ENCODE data around the gene HMCN2.

The HMCN2 gene

DNA sequence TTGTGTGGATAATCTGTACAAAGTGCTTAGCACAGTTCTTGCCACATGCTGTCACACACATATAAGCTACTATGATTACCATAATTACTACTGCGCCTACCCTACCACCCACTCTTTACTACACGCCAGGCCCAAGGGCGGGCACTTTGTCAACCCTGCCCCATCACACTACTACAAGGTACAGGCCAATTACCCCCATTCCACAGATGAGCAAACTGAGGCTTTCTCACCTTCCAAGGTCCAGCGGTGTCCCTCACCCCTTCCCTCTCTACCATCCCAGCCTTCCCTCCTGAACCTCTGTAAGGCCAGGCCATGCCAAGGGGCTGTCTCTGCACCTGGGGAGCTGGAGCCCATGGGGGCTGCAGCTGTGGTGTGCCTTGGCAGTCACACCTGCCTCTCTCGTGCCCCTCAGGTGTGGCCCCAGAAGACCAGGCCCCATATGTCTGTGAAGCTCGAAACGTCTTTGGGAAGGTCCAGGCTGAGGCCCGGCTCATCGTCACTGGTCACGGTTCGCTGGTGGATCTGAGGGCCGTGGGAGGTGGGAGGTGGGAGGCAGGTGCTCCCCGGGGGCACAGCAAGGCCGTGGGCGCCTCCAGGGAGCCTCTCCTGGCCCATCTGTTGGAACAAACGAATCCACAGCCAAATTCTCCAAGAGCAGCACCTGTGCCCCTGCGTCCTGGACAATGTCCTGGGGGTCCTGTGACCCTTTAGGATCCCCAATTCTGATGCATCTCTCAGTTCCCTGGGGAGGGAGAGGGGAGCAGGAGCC is 54.6 kb downstream of the HMCN2 start:
- H3K9me3 ChIP-seq (ENCODE audit: control insufficient read depth, low read length), result no peaks in the 10 kb centered on the region
- H3K4me1 ChIP-seq (ENCODE audit: control insufficient read depth, insufficient read depth, low read depth, low read length), result peaks cover 4% of the 10 kb centered on the region
- no peak for DNase-seq
- no peak overlapping the region for H2BK120ac ChIP-seq (ENCODE audit: low read depth, low read length)
- H3K27ac ChIP-seq (ENCODE audit: low read length, poor library complexity, severe bottlenecking), result no peak overlapping the region
- no peak overlapping the region for H3K4me3 ChIP-seq (ENCODE audit: insufficient read depth in 1 of 2, low read depth in 1 of 2, low read length in 2 of 2)
- no peak overlapping the region for H3K9ac ChIP-seq (ENCODE audit: low read length)
- no peak overlapping the region for H3K23ac ChIP-seq (ENCODE audit: low read length in 2 of 2)
- H3K14ac ChIP-seq (ENCODE audit: low read length in 2 of 2), result no peak overlapping the region
- no peak overlapping the region for H2AK5ac ChIP-seq (ENCODE audit: low read length, severe bottlenecking)
- H3K79me1 ChIP-seq (replicated peaks; ENCODE audit: low read length, poor library complexity, severe bottlenecking), result no peaks in the 10 kb centered on the region
- no peaks in the 10 kb centered on the region for H3K36me3 ChIP-seq (ENCODE audit: control insufficient read depth in 1 of 2, insufficient read depth in 2 of 2, low read depth in 1 of 2, low read length in 2 of 2)
- no peak overlapping the region for H2BK5ac ChIP-seq (ENCODE audit: low read depth, low read length, poor library complexity, severe bottlenecking)
- H3K4ac ChIP-seq (ENCODE audit: low read depth in 1 of 2, low read length in 2 of 2), result no peak overlapping the region
- no peak overlapping the region for H2BK12ac ChIP-seq (ENCODE audit: low read length in 2 of 2)
- H2AFZ ChIP-seq (ENCODE audit: low read depth, low read length), result no peak overlapping the region
- H4K91ac ChIP-seq (ENCODE audit: low read length), result no peak overlapping the region
- no peak overlapping the region for H3K18ac ChIP-seq (ENCODE audit: low read depth in 1 of 2, low read length in 2 of 2)
- no peak overlapping the region for H2BK15ac ChIP-seq (ENCODE audit: low read depth, poor library complexity, severe bottlenecking)
- H3K4me2 ChIP-seq (ENCODE audit: low read length, poor library complexity, severe bottlenecking), result no peak overlapping the region
- H3K27me3 ChIP-seq (ENCODE audit: control insufficient read depth in 1 of 2, insufficient read depth in 1 of 2, low read length in 2 of 2), result peaks cover 70 to 94% of the 10 kb centered on the region in 2 experiments
- WGBS, result 89% methylated on average over 16 of the region's 17 CpGs
- no peak overlapping the region for H4K8ac ChIP-seq (ENCODE audit: low read length)

DNA sequence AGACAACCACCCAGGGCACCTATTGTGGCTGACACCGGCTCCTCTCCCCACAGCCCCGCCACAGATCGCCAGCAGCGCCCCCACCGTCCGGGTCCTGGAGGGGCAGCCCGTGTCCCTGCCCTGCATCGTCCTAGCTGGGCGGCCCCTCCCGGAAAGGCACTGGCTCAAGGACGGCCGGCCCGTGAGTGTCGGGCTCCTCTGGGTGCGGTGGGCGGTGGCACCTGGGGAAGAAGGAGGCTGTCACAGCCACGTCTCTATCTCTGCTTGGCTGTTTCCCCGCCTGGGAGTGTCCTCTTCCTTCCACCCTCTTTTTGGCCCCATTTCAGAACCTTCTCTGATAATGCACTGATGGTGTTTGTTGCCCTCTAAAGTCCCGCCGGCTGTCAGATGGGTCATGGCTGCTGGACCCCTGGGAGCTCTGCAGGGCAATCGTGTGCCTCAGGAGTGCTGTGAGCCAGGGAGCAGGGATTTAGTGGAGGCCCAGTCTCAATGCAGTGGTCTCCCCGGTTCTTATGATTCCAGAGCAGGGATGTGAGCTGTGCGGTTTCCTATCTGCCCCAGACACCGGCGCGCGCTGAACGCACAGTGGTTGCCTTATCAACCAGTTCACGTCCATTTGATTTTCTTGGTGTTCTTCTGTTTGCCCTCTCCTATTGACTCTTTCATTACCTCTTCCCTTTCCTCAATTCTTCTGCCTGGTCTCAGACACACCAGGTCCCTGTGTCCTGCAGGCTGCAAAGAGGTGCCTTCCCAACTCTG is 55.3 kb downstream of the HMCN2 start:
- Histone ChIP-seq H3K4me3 (ENCODE audit: insufficient read depth in 1 of 2, low read depth in 1 of 2, low read length in 2 of 2) (no peak overlapping the region), H4K91ac (ENCODE audit: low read length) (no peak overlapping the region), H3K14ac (ENCODE audit: low read length in 2 of 2) (no peak overlapping the region), H4K8ac (ENCODE audit: low read length) (no peak overlapping the region), H2BK5ac (ENCODE audit: low read depth, low read length, poor library complexity, severe bottlenecking) (no peak overlapping the region), H2AFZ (ENCODE audit: low read depth, low read length) (no peak overlapping the region), H2BK12ac (ENCODE audit: low read length in 2 of 2) (no peak overlapping the region), H3K27ac (ENCODE audit: low read length, poor library complexity, severe bottlenecking) (no peak overlapping the region), H3K4me1 (ENCODE audit: control insufficient read depth, insufficient read depth, low read depth, low read length) (peaks cover 3% of the 10 kb centered on the region), H3K9me3 (ENCODE audit: control insufficient read depth, low read length) (no peaks in the 10 kb centered on the region), H3K4ac (ENCODE audit: low read depth in 1 of 2, low read length in 2 of 2) (no peak overlapping the region), H3K23ac (ENCODE audit: low read length in 2 of 2) (no peak overlapping the region), H3K79me1 (replicated peaks; ENCODE audit: low read length, poor library complexity, severe bottlenecking) (no peaks in the 10 kb centered on the region), H3K18ac (ENCODE audit: low read depth in 1 of 2, low read length in 2 of 2) (no peak overlapping the region), H2BK120ac (ENCODE audit: low read depth, low read length) (no peak overlapping the region), H2AK5ac (ENCODE audit: low read length, severe bottlenecking) (no peak overlapping the region), H2BK15ac (ENCODE audit: low read depth, poor library complexity, severe bottlenecking) (no peak overlapping the region), H3K36me3 (ENCODE audit: control insufficient read depth in 1 of 2, insufficient read depth in 2 of 2, low read depth in 1 of 2, low read length in 2 of 2) (no peaks in the 10 kb centered on the region), H3K27me3 (ENCODE audit: control insufficient read depth in 1 of 2, insufficient read depth in 1 of 2, low read length in 2 of 2) (peaks cover 72 to 95% of the 10 kb centered on the region in 2 experiments), H3K9ac (ENCODE audit: low read length) (no peak overlapping the region), H3K4me2 (ENCODE audit: low read length, poor library complexity, severe bottlenecking) (no peak overlapping the region)
- no peak for DNase-seq
- WGBS, result 52% methylated on average over 29 of the region's 29 CpGs

DNA sequence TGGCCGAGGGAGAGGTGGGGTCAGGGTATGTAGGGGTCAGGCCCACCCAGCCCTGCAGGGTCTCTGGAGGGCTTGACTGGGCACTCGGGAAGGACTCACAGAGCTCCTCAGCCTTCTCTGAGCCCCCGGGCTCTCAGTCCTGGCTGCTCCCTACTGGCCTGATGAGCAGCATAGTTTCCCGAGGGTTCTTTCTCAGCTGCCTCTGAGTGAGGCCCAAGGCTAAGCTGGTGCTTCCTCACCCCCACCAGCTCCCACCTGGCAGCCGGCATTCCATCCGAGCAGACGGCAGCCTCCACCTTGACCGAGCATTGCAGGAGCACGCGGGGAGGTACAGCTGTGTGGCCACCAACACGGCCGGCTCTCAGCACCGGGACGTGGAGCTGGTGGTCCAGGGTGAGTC is 56.0 kb downstream of the HMCN2 start:
- Histone ChIP-seq H2BK15ac (ENCODE audit: low read depth, poor library complexity, severe bottlenecking) (no peak overlapping the region), H2BK5ac (ENCODE audit: low read depth, low read length, poor library complexity, severe bottlenecking) (no peak overlapping the region), H2AK5ac (ENCODE audit: low read length, severe bottlenecking) (no peak overlapping the region), H3K4ac (ENCODE audit: low read depth in 1 of 2, low read length in 2 of 2) (no peak overlapping the region), H3K27me3 (ENCODE audit: control insufficient read depth in 1 of 2, insufficient read depth in 1 of 2, low read length in 2 of 2) (peaks cover 72 to 95% of the 10 kb centered on the region in 2 experiments), H3K18ac (ENCODE audit: low read depth in 1 of 2, low read length in 2 of 2) (no peak overlapping the region), H3K9me3 (ENCODE audit: control insufficient read depth, low read length) (no peaks in the 10 kb centered on the region), H2AFZ (ENCODE audit: low read depth, low read length) (no peak overlapping the region), H3K36me3 (ENCODE audit: control insufficient read depth in 1 of 2, insufficient read depth in 2 of 2, low read depth in 1 of 2, low read length in 2 of 2) (no peaks in the 10 kb centered on the region), H3K23ac (ENCODE audit: low read length in 2 of 2) (no peak overlapping the region), H3K9ac (ENCODE audit: low read length) (no peak overlapping the region), H3K79me1 (replicated peaks; ENCODE audit: low read length, poor library complexity, severe bottlenecking) (no peaks in the 10 kb centered on the region), H3K4me2 (ENCODE audit: low read length, poor library complexity, severe bottlenecking) (no peak overlapping the region), H3K27ac (ENCODE audit: low read length, poor library complexity, severe bottlenecking) (no peak overlapping the region), H3K4me3 (ENCODE audit: insufficient read depth in 1 of 2, low read depth in 1 of 2, low read length in 2 of 2) (no peak overlapping the region), H3K14ac (ENCODE audit: low read length in 2 of 2) (no peak overlapping the region), H3K4me1 (ENCODE audit: control insufficient read depth, insufficient read depth, low read depth, low read length) (peaks cover 1% of the 10 kb centered on the region), H2BK120ac (ENCODE audit: low read depth, low read length) (no peak overlapping the region), H4K91ac (ENCODE audit: low read length) (no peak overlapping the region), H2BK12ac (ENCODE audit: low read length in 2 of 2) (no peak overlapping the region), H4K8ac (ENCODE audit: low read length) (no peak overlapping the region)
- 86% methylated on average over 14 of the region's 14 CpGs for WGBS
- DNase-seq, result no peak

DNA sequence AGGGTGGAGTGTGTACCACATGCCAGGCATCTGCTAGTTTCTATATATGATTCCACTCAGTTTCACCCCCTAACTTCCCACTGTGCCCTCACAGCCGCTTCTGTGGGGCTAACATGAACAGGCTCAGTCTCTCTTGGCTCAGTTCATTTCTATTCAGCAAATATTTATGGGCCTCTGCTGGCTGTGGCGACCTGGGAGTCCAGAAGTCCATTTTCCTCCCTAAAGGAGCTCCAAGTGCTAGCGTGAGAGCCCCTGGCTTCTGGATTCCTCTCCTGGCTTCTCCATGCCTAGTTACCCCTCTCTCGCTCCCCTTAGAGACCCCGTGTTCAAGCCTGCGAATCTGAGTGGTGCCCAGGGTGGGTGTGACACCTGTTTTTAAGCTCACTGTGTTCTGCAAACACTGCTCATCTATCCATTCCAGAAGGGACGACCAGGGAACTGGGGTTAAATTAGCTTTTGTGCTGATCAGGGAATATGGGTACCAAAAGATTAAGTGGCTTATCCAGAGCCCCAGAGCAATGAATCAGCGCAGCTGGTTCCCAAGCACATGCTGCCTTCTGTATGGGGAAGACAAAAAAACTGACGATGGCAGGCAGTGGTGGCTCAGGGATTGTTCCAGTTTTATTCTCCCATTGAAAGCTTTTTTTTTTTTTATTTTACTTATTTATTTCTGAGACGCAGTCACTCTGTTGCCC is 57.6 kb downstream of the HMCN2 start:
- 83% methylated on average over 10 of the region's 10 CpGs for WGBS
- H3K4me1 ChIP-seq (ENCODE audit: control insufficient read depth, insufficient read depth, low read depth, low read length), result peaks cover 8% of the 10 kb centered on the region
- H2BK15ac ChIP-seq (ENCODE audit: low read depth, poor library complexity, severe bottlenecking), result no peak overlapping the region
- H2BK12ac ChIP-seq (ENCODE audit: low read length in 2 of 2), result no peak overlapping the region
- no peak overlapping the region for H3K4ac ChIP-seq (ENCODE audit: low read depth in 1 of 2, low read length in 2 of 2)
- H3K4me3 ChIP-seq (ENCODE audit: insufficient read depth in 1 of 2, low read depth in 1 of 2, low read length in 2 of 2), result no peak overlapping the region
- no peak overlapping the region for H3K27ac ChIP-seq (ENCODE audit: low read length, poor library complexity, severe bottlenecking)
- H3K9me3 ChIP-seq (ENCODE audit: control insufficient read depth, low read length), result no peaks in the 10 kb centered on the region
- no peak overlapping the region for H2AFZ ChIP-seq (ENCODE audit: low read depth, low read length)
- no peak overlapping the region for H3K18ac ChIP-seq (ENCODE audit: low read depth in 1 of 2, low read length in 2 of 2)
- no peak for DNase-seq
- no peaks in the 10 kb centered on the region for H3K79me1 ChIP-seq (replicated peaks; ENCODE audit: low read length, poor library complexity, severe bottlenecking)
- no peak overlapping the region for H3K14ac ChIP-seq (ENCODE audit: low read length in 2 of 2)
- H3K23ac ChIP-seq (ENCODE audit: low read length in 2 of 2), result no peak overlapping the region
- H3K4me2 ChIP-seq (ENCODE audit: low read length, poor library complexity, severe bottlenecking), result no peak overlapping the region
- H2AK5ac ChIP-seq (ENCODE audit: low read length, severe bottlenecking), result no peak overlapping the region
- H2BK5ac ChIP-seq (ENCODE audit: low read depth, low read length, poor library complexity, severe bottlenecking), result peak overlapping the region; percentile 15
- H3K27me3 ChIP-seq (ENCODE audit: control insufficient read depth in 1 of 2, insufficient read depth in 1 of 2, low read length in 2 of 2), result peaks cover 73 to 95% of the 10 kb centered on the region in 2 experiments
- H2BK120ac ChIP-seq (ENCODE audit: low read depth, low read length), result no peak overlapping the region
- no peak overlapping the region for H3K9ac ChIP-seq (ENCODE audit: low read length)
- H4K91ac ChIP-seq (ENCODE audit: low read length), result no peak overlapping the region
- H4K8ac ChIP-seq (ENCODE audit: low read length), result no peak overlapping the region
- no peaks in the 10 kb centered on the region for H3K36me3 ChIP-seq (ENCODE audit: control insufficient read depth in 1 of 2, insufficient read depth in 2 of 2, low read depth in 1 of 2, low read length in 2 of 2)

All from mesenchymal stem cell (in vitro differentiated cells and primary cell).